NB4 (cell line): ENCODE data around the gene CAND2.

Experiments used
- DNase-seq: peaks from one replicate; pipeline ENCODE4 v3.0.0; 2010; ENCODE audit warnings: low read depth
- H3K4me3 ChIP-seq: one replicate; pipeline ENCODE4 v1.5.1; 2011; ENCODE audit warnings: mild to moderate bottlenecking, low read depth, low read length, moderate library complexity
- CTCF ChIP-seq: IDR thresholded peaks from one replicate; pipeline ENCODE4 v1.5.1; 2012; ENCODE audit warnings: low read depth, low read length
- MAX ChIP-seq: IDR thresholded peaks from 2 replicates; pipeline ENCODE4 v1.6.1; 2011; ENCODE audit warnings: low read depth, low read length
- MYC ChIP-seq: IDR thresholded peaks from 2 replicates; pipeline ENCODE4 v1.6.1; 2011; ENCODE audit warnings: low read depth, low read length
- POLR2A ChIP-seq: IDR thresholded peaks from 2 replicates; pipeline ENCODE4 v1.6.1; 2011; ENCODE audit warnings: mild to moderate bottlenecking; ENCODE audit not compliant: insufficient read length; ENCODE audit errors: extremely low read depth

The CAND2 gene

GRCh38 chr3:12752102-12752501, 44.4 kb upstream of the CAND2 start:
- DNase-seq = no peak
- no peak overlapping the region for H3K4me3 ChIP-seq
- TF ChIP-seq MYC (no peak), POLR2A (no peak), CTCF (no peak), MAX (no peak)

GRCh38 chr3:12752809-12753208, 43.7 kb upstream of the CAND2 start:
- no peak for DNase-seq
- TF ChIP-seq MYC = no peak
- TF ChIP-seq CTCF = no peak
- TF ChIP-seq POLR2A = no peak
- no peak for TF ChIP-seq MAX
- no peak overlapping the region for H3K4me3 ChIP-seq

GRCh38 chr3:12753275-12754028, 43.0 kb upstream of the CAND2 start:
- DNase-seq = no peak
- TF ChIP-seq MAX (no peak), MYC (no peak), CTCF (no peak), POLR2A (no peak)
- H3K4me3 ChIP-seq = no peak overlapping the region

- no peak for DNase-seq
- no peak overlapping the region for H3K4me3 ChIP-seq
- no peak for TF ChIP-seq CTCF
- TF ChIP-seq MYC = no peak
- TF ChIP-seq POLR2A = no peak
- no peak for TF ChIP-seq MAX
Measured at GRCh38 chr3:12754313-12754712, 42.2 kb upstream of the CAND2 start.

- TF ChIP-seq MYC (no peak), CTCF (no peak), POLR2A (no peak), MAX (no peak)
Measured at GRCh38 chr3:12755754-12756153, 40.7 kb upstream of the CAND2 start.

More at GRCh38 chr3:12755754-12756153, 40.7 kb upstream of the CAND2 start:
- H3K4me3 ChIP-seq = no peak overlapping the region
- no peak for DNase-seq
